GM13976 (cell line): ENCODE results near the gene TBC1D17.

ENCODE experiments used
- DNase-seq: peaks from one replicate; pipeline ENCODE4 v3.0.0; 2012; ENCODE audit warnings: low spot score
- CTCF ChIP-seq: IDR thresholded peaks from 2 replicates; pipeline ENCODE4 v1.5.1; 2012; ENCODE audit warnings: borderline replicate concordance, mild to moderate bottlenecking; ENCODE audit not compliant: insufficient read depth; ENCODE audit errors: extremely low read depth, missing control alignments, control extremely low read depth
- in situ Hi-C: fragments of 300-500 bp; cut with MboI; formaldehyde crosslinking; loops from one replicate; pipeline ENCODE4 v1.12.0; 2022; ENCODE audit warnings: low sequenced_read_pairs, mixed read lengths, inconsistent platforms; ENCODE audit not compliant: unreplicated experiment

The TBC1D17 gene

DNA sequence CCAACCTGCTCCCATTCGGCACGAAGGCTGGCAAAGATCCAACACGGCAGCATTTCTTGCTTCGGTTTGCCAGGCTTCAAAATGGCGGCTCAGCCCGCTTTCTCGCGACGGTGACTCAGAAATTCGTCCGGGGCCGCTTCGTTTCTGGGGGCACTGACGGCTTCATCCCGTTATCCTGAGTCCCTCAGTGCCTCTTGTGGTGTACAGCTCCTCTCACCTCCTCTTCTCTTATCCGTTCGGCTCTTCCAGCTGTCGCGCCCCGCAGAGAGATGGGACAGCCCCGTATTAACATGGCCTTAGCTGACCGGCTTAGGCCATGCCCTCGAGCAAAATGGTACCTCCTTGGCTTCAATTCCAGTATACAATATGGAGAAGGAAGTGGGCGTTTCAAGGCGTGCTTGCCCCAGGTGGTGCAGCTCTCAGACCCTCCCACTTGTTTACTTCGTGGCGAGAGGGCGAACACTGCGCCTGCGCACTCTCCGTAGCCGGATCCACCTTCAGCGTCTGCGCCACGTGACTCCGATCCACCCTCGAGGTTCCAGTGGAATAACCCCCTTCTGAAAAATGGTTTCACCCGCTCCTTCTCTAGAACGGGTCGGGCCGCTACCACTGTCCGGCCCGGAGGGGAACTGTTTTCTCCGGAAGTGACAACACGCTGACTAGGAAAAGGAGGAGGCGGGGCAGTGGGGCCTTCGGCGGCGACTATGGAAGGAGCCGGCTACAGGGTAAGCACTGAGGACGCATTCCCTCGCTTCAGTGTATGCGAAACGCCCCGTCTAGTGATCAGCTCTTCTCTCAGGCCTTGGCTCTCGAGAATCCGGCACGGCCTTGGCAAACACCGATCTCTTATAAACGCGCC is at the start of gene TBC1D17, which contains the start of gene AKT1S1:
Gene TBC1D17 (plus strand): TSS at position 683 of the 859 bp plus-strand sequence. CDS start 22 bp downstream, at position 705.
Gene AKT1S1 (minus strand): TSS at position 336 of the 859 bp plus-strand sequence. CDS start 4,060 bp downstream, outside the sequence.
- in situ Hi-C loops = no loop called here
- peak; percentile 94 for DNase-seq
- no peak for TF ChIP-seq CTCF

- in situ Hi-C loops = no loop called here
- no peak for TF ChIP-seq CTCF
- DNase-seq = no peak
Measured at GRCh38 chr19:49829200-49829599, 48.3 kb upstream of the TBC1D17 start.

DNA sequence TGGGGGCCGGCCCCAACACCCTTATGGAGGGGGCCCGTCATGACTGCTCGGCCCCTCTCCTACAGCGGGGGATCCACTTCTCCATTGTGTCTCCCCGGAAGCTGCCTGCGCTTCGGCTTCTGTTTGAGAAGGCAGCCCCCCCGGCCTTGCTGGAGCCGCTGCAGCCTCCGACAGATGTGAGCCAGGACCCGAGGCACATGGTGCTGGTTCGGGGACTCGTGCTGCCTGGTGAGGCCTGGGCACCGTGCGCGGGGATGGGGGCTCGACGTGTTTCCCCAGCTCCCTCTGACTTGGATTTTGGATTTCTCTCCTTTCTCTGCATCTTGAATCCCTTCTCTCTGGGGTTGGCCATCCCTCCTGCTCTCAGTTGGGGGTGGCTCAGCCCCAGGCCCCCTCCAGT is 47.8 kb upstream of the TBC1D17 start:
- in situ Hi-C loops = no loop called here
- no peak for TF ChIP-seq CTCF
- no peak for DNase-seq

DNA sequence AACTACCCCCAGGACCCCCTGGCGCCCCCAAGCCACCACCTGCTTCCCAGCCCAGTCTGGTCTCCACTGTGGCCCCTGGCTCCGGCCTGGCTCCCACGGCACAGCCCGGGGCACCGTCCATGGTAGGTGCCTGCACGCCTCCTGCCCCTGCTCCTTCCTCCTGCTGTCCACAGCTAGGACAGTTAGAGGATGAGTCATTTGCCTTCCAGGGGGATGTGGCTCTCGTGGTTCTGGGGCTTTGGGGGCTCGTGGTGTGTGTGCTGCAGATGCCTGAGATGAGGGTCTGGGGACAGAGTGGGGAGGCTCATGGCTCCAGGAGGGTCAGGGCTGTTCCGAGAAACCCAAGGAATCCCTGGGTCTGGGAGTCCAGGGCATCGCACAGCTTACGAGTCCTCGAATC is 46.7 kb upstream of the TBC1D17 start:
- TF ChIP-seq CTCF = no peak
- DNase-seq = no peak
- in situ Hi-C loops = no loop called here

- no peak for DNase-seq
- TF ChIP-seq CTCF = no peak
- in situ Hi-C loops = no loop called here
Measured at GRCh38 chr19:49831592-49831991, 45.9 kb upstream of the TBC1D17 start.

DNA sequence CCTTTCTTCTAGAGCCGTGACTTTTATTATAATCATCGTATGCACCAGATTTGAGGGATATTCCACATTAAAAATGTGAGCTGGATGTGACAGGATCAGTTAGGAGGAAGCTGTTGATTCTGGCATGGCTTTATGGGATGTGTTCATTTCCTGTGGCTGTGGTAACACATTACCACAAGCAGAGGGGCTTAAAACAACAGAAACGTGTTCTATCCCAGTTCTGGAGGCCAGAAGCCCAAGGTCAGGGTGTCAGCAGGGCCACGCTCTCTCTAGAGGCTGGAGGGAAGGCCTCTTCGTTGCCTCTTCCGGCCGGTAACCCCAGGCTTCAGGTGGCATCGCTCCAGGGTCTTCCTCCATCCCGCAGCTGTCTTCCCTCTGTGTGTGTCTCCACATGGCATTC is 44.9 kb upstream of the TBC1D17 start:
- no peak for DNase-seq
- in situ Hi-C loops = no loop called here
- no peak for TF ChIP-seq CTCF
